Activated CD8-positive, alpha-beta T cell treated with anti-CD3 and anti-CD28 coated beads for 36 hours (primary cell): ENCODE measurements around the gene ZNF195. TPM values are rescaled to one million over a fixed set of nuclear protein-coding genes. Genes with fewer than 3 reads are reported as not detected.

Source experiments
- ATAC-seq: fragments of 200-7000 bp; cut with Tn5 transposase; one replicate; pipeline ENCODE4 v1.10.0; 2021; ENCODE audit warnings: mild to moderate bottlenecking, moderate library complexity
- CTCF ChIA-PET: fragments of 350-600 bp; sonication (Branson Sonifier 250); formaldehyde crosslinking; loops from one replicate; lab custom pipeline; 2021; ENCODE audit warnings: antibody characterized with exemption; lab: Charles Lee
- POLR2A ChIA-PET: fragments of 350-600 bp; sonication (Branson Sonifier 250); formaldehyde crosslinking; loops from one replicate; lab custom pipeline; 2021; ENCODE audit warnings: antibody characterized with exemption; lab: Charles Lee
- DNase-seq: peaks from one replicate; pipeline ENCODE4 v3.0.0-alpha.2; 2020
- H3K27ac Mint-ChIP-seq: one replicate; pipeline ENCODE4 v1.8.0; 2021; ENCODE audit warnings: mild to moderate bottlenecking, mixed read lengths
- H3K27me3 Mint-ChIP-seq: one replicate; pipeline ENCODE4 v1.8.0; 2021; ENCODE audit warnings: mixed read lengths
- H3K36me3 Mint-ChIP-seq: one replicate; pipeline ENCODE4 v1.8.0; 2021; ENCODE audit warnings: low read depth, mixed read lengths
- H3K4me1 Mint-ChIP-seq: one replicate; pipeline ENCODE4 v1.8.0; 2021; ENCODE audit warnings: low read depth, mixed read lengths
- H3K4me3 Mint-ChIP-seq: one replicate; pipeline ENCODE4 v1.8.0; 2021; ENCODE audit warnings: mild to moderate bottlenecking, moderate library complexity, mixed read lengths
- H3K9me3 Mint-ChIP-seq: one replicate; pipeline ENCODE4 v1.8.0; 2021; ENCODE audit warnings: mixed read lengths
- CTCF ChIP-seq: fragments of 200-600 bp; IDR thresholded peaks from one replicate; pipeline ENCODE4 v1.8.0; 2022; ENCODE audit warnings: antibody characterized with exemption, mild to moderate bottlenecking
- intact Hi-C: fragments of 100-400 bp; cut with micrococcal nuclease; formaldehyde crosslinking; loops from one replicate; pipeline ENCODE4 v1.10.0; 2022
- total RNA-seq, 2 experiments: library from RNA; stranded (reverse); gene quantifications; one replicate each; pipeline ENCODE4 v1.2.3, GENCODE V29; 2021

ZNF195 gene
- total RNA-seq, 2 experiments from 2014 or later, result 34.3 to 37.6 TPM

- intact Hi-C loops, result no loop called here
- ChIA-PET POLR2A (no interaction called here), CTCF (no interaction called here)
- peaks cover 38% of the 10 kb centered on the region for H3K9me3 Mint-ChIP-seq
- no peak for TF ChIP-seq CTCF
- peaks cover 69% of the 10 kb centered on the region for H3K36me3 Mint-ChIP-seq
- no peak overlapping the region for H3K27ac Mint-ChIP-seq
- ATAC-seq, result no peak
- no peak for DNase-seq
- no peaks in the 10 kb centered on the region for H3K27me3 Mint-ChIP-seq
- no peak overlapping the region for H3K4me3 Mint-ChIP-seq
- no peaks in the 10 kb centered on the region for H3K4me1 Mint-ChIP-seq
Measured at GRCh38 chr11:3357994-3358676, 20.8 kb downstream of the ZNF195 start.

DNA sequence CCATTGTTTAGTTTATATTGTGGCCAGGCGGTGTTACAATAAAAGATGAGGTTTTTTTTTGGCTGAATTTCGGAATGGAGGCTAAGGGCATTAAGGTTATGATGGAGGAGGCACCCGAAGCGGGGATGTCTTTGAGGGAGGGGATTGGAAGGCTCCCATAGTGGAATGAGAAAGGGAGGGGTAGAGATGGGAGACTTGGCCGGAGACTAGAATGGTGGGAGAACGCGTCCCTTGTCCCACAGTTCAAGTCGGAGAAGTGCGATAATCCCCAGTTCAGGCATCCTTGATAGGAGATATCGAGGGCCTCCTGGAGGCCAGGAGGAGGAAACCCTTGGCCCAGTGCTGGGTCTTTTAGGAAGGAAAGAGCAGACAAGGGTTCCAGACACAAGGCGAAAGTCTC lies 21.6 kb downstream of the ZNF195 start:
- POLR2A ChIA-PET, result interaction anchor here (1.1 kb wide), 1 partner anchor 17 kb away, joined by 3 read pairs; no protein-coding TSS in a partner anchor

GRCh38 chr11:3356858-3357257 lies 22.1 kb downstream of the ZNF195 start:
- peaks cover 57% of the 10 kb centered on the region for H3K36me3 Mint-ChIP-seq
- no peak overlapping the region for H3K27ac Mint-ChIP-seq
- no peak for TF ChIP-seq CTCF
- DNase-seq (no peak), ATAC-seq (no peak)
- no peaks in the 10 kb centered on the region for H3K4me1 Mint-ChIP-seq
- peaks cover 30% of the 10 kb centered on the region for H3K9me3 Mint-ChIP-seq
- CTCF ChIA-PET, result interaction anchor here (2.2 to 4.6 kb wide), 2 partner anchors 15 to 52 kb away, joined by 6 to 16 read pairs; no protein-coding TSS in a partner anchor
- intact Hi-C loops, result no loop called here
- POLR2A ChIA-PET, result interaction anchor here (1.0 to 1.8 kb wide), 3 partner anchors 8 to 19 kb away, joined by 3 to 6 read pairs (median 3); no protein-coding TSS in a partner anchor
- no peaks in the 10 kb centered on the region for H3K27me3 Mint-ChIP-seq
- no peak overlapping the region for H3K4me3 Mint-ChIP-seq

More for the DNA sequence above, 21.6 kb downstream of the ZNF195 start:
- intact Hi-C loops, result no loop called here
- Mint-ChIP-seq H3K9me3 (peaks cover 31% of the 10 kb centered on the region), H3K27ac (no peak overlapping the region), H3K27me3 (no peaks in the 10 kb centered on the region), H3K4me3 (no peak overlapping the region), H3K36me3 (peaks cover 61% of the 10 kb centered on the region), H3K4me1 (no peaks in the 10 kb centered on the region)
- ATAC-seq (no peak), DNase-seq (no peak)
- TF ChIP-seq CTCF, result no peak
- CTCF ChIA-PET, result interaction anchor here (2.2 kb wide), 1 partner anchor 16 kb away, joined by 6 read pairs; no protein-coding TSS in a partner anchor

DNA sequence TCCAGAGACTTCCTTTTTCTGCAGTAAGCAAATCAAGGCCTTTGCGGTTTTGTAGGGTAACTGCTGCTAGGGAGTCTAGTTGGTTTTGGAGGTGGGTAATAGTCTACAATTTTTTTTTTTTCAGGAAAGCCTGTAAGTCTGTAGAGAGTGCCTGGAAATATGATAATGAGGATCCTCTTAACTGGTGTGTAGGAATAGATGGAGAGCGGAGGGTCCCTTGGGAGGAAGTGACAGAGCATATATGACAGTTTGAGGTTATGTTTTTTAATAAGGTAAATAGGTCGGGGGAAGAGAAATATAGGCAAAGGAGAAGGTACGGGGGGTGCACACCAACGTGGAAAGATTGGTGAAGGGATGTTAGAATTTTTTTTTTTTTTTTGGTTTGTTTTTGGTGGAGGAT lies 25.9 kb downstream of the ZNF195 start:
- CTCF ChIA-PET, result interaction anchor here (2.0 to 4.6 kb wide), 2 partner anchors 12 to 56 kb away, joined by 7 to 16 read pairs; no protein-coding TSS in a partner anchor
- H3K9me3 Mint-ChIP-seq, result peaks cover 5% of the 10 kb centered on the region
- no peaks in the 10 kb centered on the region for H3K27me3 Mint-ChIP-seq
- no peak overlapping the region for H3K4me3 Mint-ChIP-seq
- no peaks in the 10 kb centered on the region for H3K4me1 Mint-ChIP-seq
- no peak for ATAC-seq
- TF ChIP-seq CTCF, result no peak
- no peak for DNase-seq
- H3K36me3 Mint-ChIP-seq, result peaks cover 24% of the 10 kb centered on the region
- H3K27ac Mint-ChIP-seq, result no peak overlapping the region
- intact Hi-C loops, result no loop called here
- POLR2A ChIA-PET, result no interaction called here

DNA sequence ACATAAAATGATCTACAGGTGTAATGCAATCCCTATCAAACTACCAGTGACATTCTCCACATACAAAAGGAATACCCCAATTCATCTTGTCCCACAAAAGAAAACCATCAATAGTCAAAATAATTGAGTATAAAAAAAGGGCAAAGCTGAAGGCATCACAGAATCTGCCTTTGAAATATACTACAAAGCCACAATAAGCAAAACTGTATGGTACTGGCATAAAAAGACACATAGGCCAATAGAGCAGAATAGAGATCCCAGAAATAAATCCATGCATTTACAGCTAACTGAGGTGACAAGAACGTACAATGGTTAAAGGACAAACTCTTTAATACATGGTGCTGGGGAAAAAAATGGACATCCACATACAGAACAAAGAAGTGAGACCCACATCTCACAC lies 31.8 kb downstream of the ZNF195 start:
- Mint-ChIP-seq H3K4me3 (no peak overlapping the region), H3K27me3 (peaks cover 3% of the 10 kb centered on the region), H3K27ac (no peak overlapping the region), H3K4me1 (peaks cover 3% of the 10 kb centered on the region), H3K36me3 (peaks cover 14% of the 10 kb centered on the region), H3K9me3 (peaks cover 6% of the 10 kb centered on the region)
- intact Hi-C loops, result loop anchor here (10.0 kb wide), 1 partner anchor 58 kb away; no protein-coding TSS in a partner anchor
- ChIA-PET CTCF (interaction anchor here (1.0 to 1.3 kb wide), 2 partner anchors 32 to 62 kb away, joined by 3 read pairs; partner anchors contain the start of gene ZNF195), POLR2A (no interaction called here)
- DNase-seq (no peak), ATAC-seq (no peak)
- no peak for TF ChIP-seq CTCF
